GM18511 (cell line): ENCODE data around the gene PLEKHA6.

Experiments used
- ATAC-seq: cut with Tn5 transposase; IDR thresholded peaks from one replicate; pipeline ENCODE4 v1.9.1; 2021; ENCODE audit warnings: mild to moderate bottlenecking, moderate library complexity; ENCODE audit not compliant: unreplicated experiment

PLEKHA6 gene

GRCh38 chr1:204219971-204220616, 139.6 kb downstream of the PLEKHA6 start:
- no peak for ATAC-seq

GRCh38 chr1:204218552-204218951, 141.2 kb downstream of the PLEKHA6 start:
- no peak for ATAC-seq

- ATAC-seq, result no peak
Measured at GRCh38 chr1:204217648-204218000, 142.1 kb downstream of the PLEKHA6 start.

- no peak for ATAC-seq
Measured at GRCh38 chr1:204216880-204217647, 142.7 kb downstream of the PLEKHA6 start.

- no peak for ATAC-seq
Measured at GRCh38 chr1:204216236-204216635, 143.5 kb downstream of the PLEKHA6 start.

GRCh38 chr1:204213668-204214662, 145.8 kb downstream of the PLEKHA6 start, which contains the start of gene GOLT1A:
Gene GOLT1A (minus strand): TSS chr1:204213988. CDS start chr1:204213906, 82 bp downstream.
- ATAC-seq, result peak; percentile 90

- no peak for ATAC-seq
Measured at GRCh38 chr1:204212715-204213114, 147.0 kb downstream of the PLEKHA6 start.

GRCh38 chr1:204211046-204211445, 148.7 kb downstream of the PLEKHA6 start:
- no peak for ATAC-seq

GRCh38 chr1:204207136-204207616, 152.6 kb downstream of the PLEKHA6 start:
- ATAC-seq, result peak; percentile 67

GRCh38 chr1:204206121-204206520, 153.6 kb downstream of the PLEKHA6 start:
- no peak for ATAC-seq

- ATAC-seq, result no peak
Measured at GRCh38 chr1:204205486-204205885, 154.2 kb downstream of the PLEKHA6 start.

- ATAC-seq, result no peak
Measured at GRCh38 chr1:204204944-204205343, 154.8 kb downstream of the PLEKHA6 start.

- ATAC-seq, result no peak
Measured at GRCh38 chr1:204203206-204203767, 156.4 kb downstream of the PLEKHA6 start.

- no peak for ATAC-seq
Measured at GRCh38 chr1:204202481-204202880, 157.2 kb downstream of the PLEKHA6 start.

- ATAC-seq, result no peak
Measured at GRCh38 chr1:204201348-204202040, 158.2 kb downstream of the PLEKHA6 start.

GRCh38 chr1:204199579-204199978, 160.2 kb downstream of the PLEKHA6 start:
- no peak for ATAC-seq

GRCh38 chr1:204198348-204199340, 161.1 kb downstream of the PLEKHA6 start:
- no peak for ATAC-seq

GRCh38 chr1:204197068-204197467, 162.7 kb downstream of the PLEKHA6 start:
- no peak for ATAC-seq
